Uterus (tissue), 2 donors: ENCODE results near the gene EFHC1.

ENCODE experiments used
- POLR2A ChIP-seq, 2 donors: fragments of 450-650 bp; IDR thresholded peaks; one replicate each; pipeline ENCODE4 v1.6.1; 2016; ENCODE audit warnings: antibody characterized with exemption in 2 of 2, mild to moderate bottlenecking in 1 of 2, moderate library complexity in 1 of 2
- TF ChIP-seq, protein P1 (sequence below), 4 experiments: fragments of 200-600 bp in 2 of 4; fragments of 450-650 bp in 2 of 4; sonication (generic) in 2 of 4; IDR thresholded peaks; one replicate each; pipeline ENCODE4 v1.5.1; 2016 to 2019; ENCODE audit warnings: antibody characterized with exemption in 4 of 4, mild to moderate bottlenecking in 2 of 4, moderate library complexity in 1 of 4

DNA sequence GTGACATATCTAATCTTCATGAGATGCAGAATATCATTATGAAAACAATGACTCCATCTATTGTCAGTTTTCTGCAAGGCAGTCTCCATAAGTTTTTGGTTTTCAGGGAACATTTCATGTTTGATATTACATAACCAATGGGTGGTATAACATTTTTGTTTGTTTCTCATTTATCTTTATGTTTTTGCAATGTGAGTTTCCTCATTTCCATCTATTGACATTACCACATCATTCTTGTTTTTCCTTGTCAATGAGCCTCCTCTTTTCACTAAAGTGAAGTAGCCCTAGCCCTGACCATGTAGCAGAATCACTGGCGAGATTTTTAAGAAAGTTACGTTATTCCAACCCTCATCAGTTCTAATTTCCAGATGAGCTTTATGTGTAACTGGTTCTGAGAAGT lies 4.4 kb downstream of the EFHC1 start:
- TF ChIP-seq, protein P1, sequence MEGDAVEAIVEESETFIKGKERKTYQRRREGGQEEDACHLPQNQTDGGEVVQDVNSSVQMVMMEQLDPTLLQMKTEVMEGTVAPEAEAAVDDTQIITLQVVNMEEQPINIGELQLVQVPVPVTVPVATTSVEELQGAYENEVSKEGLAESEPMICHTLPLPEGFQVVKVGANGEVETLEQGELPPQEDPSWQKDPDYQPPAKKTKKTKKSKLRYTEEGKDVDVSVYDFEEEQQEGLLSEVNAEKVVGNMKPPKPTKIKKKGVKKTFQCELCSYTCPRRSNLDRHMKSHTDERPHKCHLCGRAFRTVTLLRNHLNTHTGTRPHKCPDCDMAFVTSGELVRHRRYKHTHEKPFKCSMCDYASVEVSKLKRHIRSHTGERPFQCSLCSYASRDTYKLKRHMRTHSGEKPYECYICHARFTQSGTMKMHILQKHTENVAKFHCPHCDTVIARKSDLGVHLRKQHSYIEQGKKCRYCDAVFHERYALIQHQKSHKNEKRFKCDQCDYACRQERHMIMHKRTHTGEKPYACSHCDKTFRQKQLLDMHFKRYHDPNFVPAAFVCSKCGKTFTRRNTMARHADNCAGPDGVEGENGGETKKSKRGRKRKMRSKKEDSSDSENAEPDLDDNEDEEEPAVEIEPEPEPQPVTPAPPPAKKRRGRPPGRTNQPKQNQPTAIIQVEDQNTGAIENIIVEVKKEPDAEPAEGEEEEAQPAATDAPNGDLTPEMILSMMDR (IDR thresholded peaks at IDR 0.05): no peak
- no peak for TF ChIP-seq POLR2A (IDR thresholded peaks at IDR 0.05)
